H1 (cell line): ENCODE results near the gene FREM2.

Experiments used
- RFX5 ChIP-seq: IDR thresholded peaks from 2 replicates; pipeline ENCODE4 v1.6.1; 2011; ENCODE audit warnings: low read depth, low read length, improper control_type of control experiment, borderline replicate concordance
- TF ChIP-seq, protein P1 (sequence below), 3 experiments: IDR thresholded peaks; 1 replicate in 2 of 3; 2 replicates in 1 of 3; pipeline versions ENCODE4 v1.5.1 to v1.6.1; 2011; ENCODE audit warnings: low read length in 3 of 3, mild to moderate bottlenecking in 3 of 3, inconsistent platforms in 2 of 3, low read depth in 1 of 3, moderate library complexity in 1 of 3; ENCODE audit not compliant: insufficient read depth in 1 of 3; ENCODE audit errors: control extremely low read depth in 1 of 3

DNA sequence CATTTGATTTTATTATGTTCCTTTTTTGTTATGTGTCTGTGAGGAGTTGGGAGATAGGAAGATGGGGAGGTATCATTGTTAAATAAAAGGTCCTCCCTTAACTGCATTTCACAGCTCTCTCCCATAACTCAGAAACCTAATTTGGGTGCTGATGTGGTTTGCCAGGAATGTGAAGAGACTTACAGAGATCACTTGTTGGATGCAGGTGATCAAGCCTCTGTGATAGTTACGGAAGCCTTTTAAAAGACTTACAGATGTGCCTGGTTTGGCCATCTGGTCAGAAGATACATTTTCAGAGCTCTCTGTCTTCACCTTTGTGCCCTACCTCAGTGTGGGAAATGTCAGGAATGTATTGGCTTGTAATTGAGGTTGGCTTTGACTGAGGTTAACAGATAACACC, 157.7 kb downstream of the FREM2 start:
- TF ChIP-seq, protein P1, sequence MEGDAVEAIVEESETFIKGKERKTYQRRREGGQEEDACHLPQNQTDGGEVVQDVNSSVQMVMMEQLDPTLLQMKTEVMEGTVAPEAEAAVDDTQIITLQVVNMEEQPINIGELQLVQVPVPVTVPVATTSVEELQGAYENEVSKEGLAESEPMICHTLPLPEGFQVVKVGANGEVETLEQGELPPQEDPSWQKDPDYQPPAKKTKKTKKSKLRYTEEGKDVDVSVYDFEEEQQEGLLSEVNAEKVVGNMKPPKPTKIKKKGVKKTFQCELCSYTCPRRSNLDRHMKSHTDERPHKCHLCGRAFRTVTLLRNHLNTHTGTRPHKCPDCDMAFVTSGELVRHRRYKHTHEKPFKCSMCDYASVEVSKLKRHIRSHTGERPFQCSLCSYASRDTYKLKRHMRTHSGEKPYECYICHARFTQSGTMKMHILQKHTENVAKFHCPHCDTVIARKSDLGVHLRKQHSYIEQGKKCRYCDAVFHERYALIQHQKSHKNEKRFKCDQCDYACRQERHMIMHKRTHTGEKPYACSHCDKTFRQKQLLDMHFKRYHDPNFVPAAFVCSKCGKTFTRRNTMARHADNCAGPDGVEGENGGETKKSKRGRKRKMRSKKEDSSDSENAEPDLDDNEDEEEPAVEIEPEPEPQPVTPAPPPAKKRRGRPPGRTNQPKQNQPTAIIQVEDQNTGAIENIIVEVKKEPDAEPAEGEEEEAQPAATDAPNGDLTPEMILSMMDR (IDR thresholded peaks at IDR 0.05; ENCODE audit: control extremely low read depth in 1 of 3, insufficient read depth in 1 of 3, low read depth in 1 of 3, low read length in 3 of 3): no peak
- no peak for TF ChIP-seq RFX5
